ENCODE data around the gene SIRT1. TPM values are rescaled to one million over a fixed set of nuclear protein-coding genes. Genes with fewer than 3 reads are reported as not detected.
"Not testable (repeated sequence)": the region's sequence is repeated elsewhere in the genome, so short reads cannot be mapped to it uniquely, and the experiment has no call there.

The SIRT1 gene
- 14.9 and 29.0 TPM in 2 replicates for total RNA-seq (2014; rRNA removed; shearing (Covaris generic); ENCODE audit: low replicate concordance)

DNA sequence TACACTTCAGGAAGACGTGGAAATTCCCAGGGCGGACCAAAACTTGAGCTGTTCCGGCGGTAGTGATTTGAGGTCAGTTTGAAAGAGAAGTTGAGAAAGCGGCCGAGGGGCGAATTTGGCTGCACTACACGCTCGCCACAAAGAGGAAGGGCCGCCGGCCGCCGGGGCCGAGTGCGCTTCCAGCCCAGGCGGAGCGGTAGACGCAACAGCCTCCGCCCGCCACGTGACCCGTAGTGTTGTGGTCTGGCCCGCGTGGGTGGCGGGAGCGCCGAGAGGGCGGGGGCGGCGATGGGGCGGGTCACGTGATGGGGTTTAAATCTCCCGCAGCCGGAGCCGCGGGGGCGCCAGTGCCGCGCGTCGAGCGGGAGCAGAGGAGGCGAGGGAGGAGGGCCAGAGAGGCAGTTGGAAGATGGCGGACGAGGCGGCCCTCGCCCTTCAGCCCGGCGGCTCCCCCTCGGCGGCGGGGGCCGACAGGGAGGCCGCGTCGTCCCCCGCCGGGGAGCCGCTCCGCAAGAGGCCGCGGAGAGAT, at the start of gene SIRT1:
TSS of gene SIRT1 (plus strand) at position 344 of the 529 bp plus-strand sequence. CDS start at position 410, 66 bp downstream.
- Histone ChIP-seq H3K27ac (ENCODE audit: low read length) (peak within 1 kb of the TSS; percentile 72), H3K27me3 (ENCODE audit: low read length) (no peaks in the 10 kb centered on the region), H3K9ac (ENCODE audit: low read length) (peak within 1 kb of the TSS; percentile 84), H2AFZ (ENCODE audit: low read length) (peak within 1 kb of the TSS; percentile 90), H3K79me2 (ENCODE audit: low read length) (peaks cover 43% of the 10 kb centered on the region), H4K20me1 (ENCODE audit: insufficient read depth, low read depth, low read length) (0 out of 2 replicates have a peak, but pooled peaks cover 3% of the 10 kb centered on the region), H3K4me2 (ENCODE audit: low read depth, low read length, poor library complexity, severe bottlenecking) (peak within 1 kb of the TSS; percentile 81), H3K4me3 (ENCODE audit: low read length) (peak within 1 kb of the TSS; percentile 90), H3K9me2 (replicated peaks; ENCODE audit: insufficient read depth, low read length) (no peaks in the 10 kb centered on the region), H3K4me1 (ENCODE audit: low read length) (peaks cover 15% of the 10 kb centered on the region), H3K9me3 (ENCODE audit: low read length) (no peaks in the 10 kb centered on the region), H3K36me3 (ENCODE audit: insufficient read depth, low read length) (peaks cover 23% of the 10 kb centered on the region)
- peak; percentile 98 for DNase-seq

- Histone ChIP-seq H3K4me2 (ENCODE audit: low read depth, low read length, poor library complexity, severe bottlenecking) (peak overlapping the region; percentile 84), H3K27ac (ENCODE audit: low read length) (peak overlapping the region; percentile 63), H3K9ac (ENCODE audit: low read length) (peak overlapping the region; percentile 30), H3K4me1 (ENCODE audit: low read length) (peaks cover 14% of the 10 kb centered on the region), H3K79me2 (ENCODE audit: low read length) (peaks cover 68% of the 10 kb centered on the region), H3K4me3 (ENCODE audit: low read length) (peak overlapping the region; percentile 56)
- not testable (repeated sequence) for H3K36me3 ChIP-seq (ENCODE audit: insufficient read depth, low read length); H2AFZ ChIP-seq (ENCODE audit: low read length); H3K27me3 ChIP-seq (ENCODE audit: low read length); H4K20me1 ChIP-seq (ENCODE audit: insufficient read depth, low read depth, low read length); H3K9me3 ChIP-seq (ENCODE audit: low read length); DNase-seq; H3K9me2 ChIP-seq (replicated peaks; ENCODE audit: insufficient read depth, low read length)
Measured at GRCh38 chr10:67835541-67836394, 48.7 kb upstream of the SIRT1 start.

DNA sequence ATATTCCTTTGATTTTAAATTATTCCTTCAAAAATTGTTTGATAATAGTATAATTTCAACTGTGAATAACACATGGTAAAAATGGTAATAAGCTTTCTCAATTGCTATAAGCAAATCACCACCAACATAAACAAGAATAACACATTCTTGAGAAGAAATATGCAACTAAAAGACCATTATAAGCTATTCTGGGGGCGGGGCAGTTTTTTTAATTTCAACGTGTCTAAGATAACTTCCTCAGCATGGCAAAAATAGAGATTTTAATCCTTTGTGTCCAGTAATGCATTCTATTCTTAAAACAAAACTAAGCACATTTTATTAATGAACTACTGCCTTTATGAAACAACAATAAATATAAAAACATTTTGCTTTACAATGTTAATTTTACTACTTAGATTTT, 48.0 kb upstream of the SIRT1 start:
- H3K9me2 ChIP-seq (replicated peaks; ENCODE audit: insufficient read depth, low read length), result no peaks in the 10 kb centered on the region
- H4K20me1 ChIP-seq (ENCODE audit: insufficient read depth, low read depth, low read length), result no peaks in the 10 kb centered on the region
- H2AFZ ChIP-seq (ENCODE audit: low read length), result no peak overlapping the region
- H3K4me1 ChIP-seq (ENCODE audit: low read length), result peaks cover 14% of the 10 kb centered on the region
- H3K27me3 ChIP-seq (ENCODE audit: low read length), result no peaks in the 10 kb centered on the region
- peak overlapping the region; percentile 84 for H3K4me2 ChIP-seq (ENCODE audit: low read depth, low read length, poor library complexity, severe bottlenecking)
- peaks cover 60% of the 10 kb centered on the region for H3K79me2 ChIP-seq (ENCODE audit: low read length)
- H3K36me3 ChIP-seq (ENCODE audit: insufficient read depth, low read length), result 0 out of 2 replicates have a peak, but pooled peaks cover 2% of the 10 kb centered on the region
- peak overlapping the region; percentile 30 for H3K9ac ChIP-seq (ENCODE audit: low read length)
- H3K4me3 ChIP-seq (ENCODE audit: low read length), result peak overlapping the region; percentile 56
- H3K27ac ChIP-seq (ENCODE audit: low read length), result peak overlapping the region; percentile 63
- DNase-seq, result peak; percentile 82
- H3K9me3 ChIP-seq (ENCODE audit: low read length), result no peaks in the 10 kb centered on the region

- Histone ChIP-seq H3K4me2 (ENCODE audit: low read depth, low read length, poor library complexity, severe bottlenecking) (peak overlapping the region; percentile 84), H3K4me3 (ENCODE audit: low read length) (peak overlapping the region; percentile 70), H3K79me2 (ENCODE audit: low read length) (peaks cover 56% of the 10 kb centered on the region)
Measured at GRCh38 chr10:67836972-67837371, 47.5 kb upstream of the SIRT1 start.

DNA sequence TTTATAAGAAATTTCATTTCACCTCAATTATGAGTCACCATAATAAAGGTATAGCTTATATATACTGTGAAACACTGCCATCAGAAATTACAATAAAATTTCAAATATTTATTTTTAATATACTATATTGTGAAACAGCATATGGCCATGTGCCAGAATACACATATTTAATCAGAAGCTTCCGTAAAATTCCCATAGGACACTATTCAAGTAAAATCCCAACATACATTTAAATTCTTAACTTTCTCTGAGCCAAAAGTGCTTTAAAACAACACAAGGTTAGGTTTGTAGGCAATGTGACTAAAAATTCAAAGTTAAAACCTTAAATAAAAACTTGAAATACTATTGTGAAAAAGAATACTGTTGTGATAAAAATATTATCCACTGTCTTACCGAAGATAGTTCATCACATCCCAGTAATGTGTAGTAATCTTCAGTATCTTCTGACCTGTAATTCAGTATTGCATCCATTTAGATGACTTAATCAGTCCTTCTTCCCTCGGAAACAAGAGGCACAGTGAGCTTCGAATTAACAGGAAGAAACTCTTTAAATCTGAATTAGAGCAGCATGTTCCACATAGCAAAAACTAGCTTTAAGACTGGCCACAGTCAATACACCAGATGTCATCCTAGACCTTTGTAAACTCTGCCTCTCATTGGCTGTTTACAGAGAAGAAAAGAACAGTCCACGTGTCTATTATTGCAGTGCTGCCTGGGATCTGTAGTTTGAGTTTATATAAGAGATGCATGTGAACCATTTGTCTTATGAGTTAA, 46.7 kb upstream of the SIRT1 start, which contains the start of gene DNAJC12:
TSS of gene DNAJC12 (minus strand) at position 648 of the 774 bp plus-strand sequence. CDS start at position 471, 177 bp downstream.
- peak within 1 kb of the TSS; percentile 63 for H3K27ac ChIP-seq (ENCODE audit: low read length)
- H3K9me2 ChIP-seq (replicated peaks; ENCODE audit: insufficient read depth, low read length), result no peaks in the 10 kb centered on the region
- H3K79me2 ChIP-seq (ENCODE audit: low read length), result peaks cover 50% of the 10 kb centered on the region
- peak within 1 kb of the TSS; percentile 70 for H3K4me3 ChIP-seq (ENCODE audit: low read length)
- no peaks in the 10 kb centered on the region for H3K9me3 ChIP-seq (ENCODE audit: low read length)
- no peaks in the 10 kb centered on the region for H3K27me3 ChIP-seq (ENCODE audit: low read length)
- H3K4me1 ChIP-seq (ENCODE audit: low read length), result peaks cover 14% of the 10 kb centered on the region
- DNase-seq, result peak; percentile 88
- H3K9ac ChIP-seq (ENCODE audit: low read length), result peak within 1 kb of the TSS; percentile 69
- H4K20me1 ChIP-seq (ENCODE audit: insufficient read depth, low read depth, low read length), result no peaks in the 10 kb centered on the region
- H3K4me2 ChIP-seq (ENCODE audit: low read depth, low read length, poor library complexity, severe bottlenecking), result peak within 1 kb of the TSS; percentile 84
- no peaks in the 10 kb centered on the region for H3K36me3 ChIP-seq (ENCODE audit: insufficient read depth, low read length)
- peak within 1 kb of the TSS; percentile 53 for H2AFZ ChIP-seq (ENCODE audit: low read length)

More at GRCh38 chr10:67836972-67837371, 47.5 kb upstream of the SIRT1 start:
- Histone ChIP-seq H3K27ac (ENCODE audit: low read length) (peak overlapping the region; percentile 63), H3K9ac (ENCODE audit: low read length) (peak overlapping the region; percentile 69), H2AFZ (ENCODE audit: low read length) (no peak overlapping the region), H3K4me1 (ENCODE audit: low read length) (peaks cover 14% of the 10 kb centered on the region), H3K27me3 (ENCODE audit: low read length) (no peaks in the 10 kb centered on the region), H3K36me3 (ENCODE audit: insufficient read depth, low read length) (no peaks in the 10 kb centered on the region), H4K20me1 (ENCODE audit: insufficient read depth, low read depth, low read length) (no peaks in the 10 kb centered on the region), H3K9me3 (ENCODE audit: low read length) (no peaks in the 10 kb centered on the region), H3K9me2 (replicated peaks; ENCODE audit: insufficient read depth, low read length) (no peaks in the 10 kb centered on the region)
- DNase-seq, result no peak

- H3K27ac ChIP-seq (ENCODE audit: low read length); H3K4me3 ChIP-seq (ENCODE audit: low read length); H2AFZ ChIP-seq (ENCODE audit: low read length); H3K9me2 ChIP-seq (replicated peaks; ENCODE audit: insufficient read depth, low read length); H4K20me1 ChIP-seq (ENCODE audit: insufficient read depth, low read depth, low read length); H3K36me3 ChIP-seq (ENCODE audit: insufficient read depth, low read length); DNase-seq; H3K27me3 ChIP-seq (ENCODE audit: low read length); H3K4me2 ChIP-seq (ENCODE audit: low read depth, low read length, poor library complexity, severe bottlenecking); H3K9ac ChIP-seq (ENCODE audit: low read length); H3K9me3 ChIP-seq (ENCODE audit: low read length): not testable (repeated sequence)
- peaks cover 14% of the 10 kb centered on the region for H3K4me1 ChIP-seq (ENCODE audit: low read length)
- peaks cover 32% of the 10 kb centered on the region for H3K79me2 ChIP-seq (ENCODE audit: low read length)
Measured at GRCh38 chr10:67839511-67839910, 44.9 kb upstream of the SIRT1 start.

DNA sequence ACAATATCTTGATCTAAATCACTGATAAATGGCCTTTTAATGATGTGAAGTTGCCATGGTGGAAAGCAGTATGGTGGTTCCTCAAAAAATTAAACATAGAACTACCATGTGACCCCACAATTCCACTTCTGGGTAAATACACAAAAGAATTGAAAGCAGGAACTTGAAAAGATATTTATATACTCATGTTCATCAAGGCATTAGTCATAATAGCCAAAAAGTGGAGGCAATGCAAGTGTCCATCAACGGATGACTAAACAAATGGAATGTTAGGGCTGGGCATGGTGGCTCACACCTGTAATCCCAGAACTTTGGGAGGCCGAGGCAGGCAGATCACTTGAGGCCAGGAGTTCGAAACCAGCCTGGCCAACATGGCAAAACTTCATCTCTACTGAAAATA, 44.5 kb upstream of the SIRT1 start:
- no peaks in the 10 kb centered on the region for H3K9me2 ChIP-seq (replicated peaks; ENCODE audit: insufficient read depth, low read length)
- no peak overlapping the region for H3K4me2 ChIP-seq (ENCODE audit: low read depth, low read length, poor library complexity, severe bottlenecking)
- no peaks in the 10 kb centered on the region for H4K20me1 ChIP-seq (ENCODE audit: insufficient read depth, low read depth, low read length)
- no peaks in the 10 kb centered on the region for H3K9me3 ChIP-seq (ENCODE audit: low read length)
- no peak for DNase-seq
- H3K79me2 ChIP-seq (ENCODE audit: low read length), result peaks cover 28% of the 10 kb centered on the region
- no peaks in the 10 kb centered on the region for H3K27me3 ChIP-seq (ENCODE audit: low read length)
- H2AFZ ChIP-seq (ENCODE audit: low read length), result no peak overlapping the region
- H3K36me3 ChIP-seq (ENCODE audit: insufficient read depth, low read length), result no peaks in the 10 kb centered on the region
- peaks cover 14% of the 10 kb centered on the region for H3K4me1 ChIP-seq (ENCODE audit: low read length)
- no peak overlapping the region for H3K4me3 ChIP-seq (ENCODE audit: low read length)
- H3K9ac ChIP-seq (ENCODE audit: low read length), result no peak overlapping the region
- H3K27ac ChIP-seq (ENCODE audit: low read length), result no peak overlapping the region

Data from Karpas-422 (cell line).